H1 (cell line): Measurements from ENCODE around the gene PAQR9. TPM values are rescaled to one million over a fixed set of nuclear protein-coding genes. Genes with fewer than 3 reads are reported as not detected.
A peak's percentile ranks its signal among the peaks of the same experiment; 100 is the strongest.

Experiments used
- CTCF ChIA-PET: fragments of 300-600 bp; sonication (Branson Sonifier 250); formaldehyde crosslinking; loops from one replicate; lab custom pipeline; 2021; ENCODE audit not compliant: partially characterized antibody; lab: Charles Lee
- POLR2A ChIA-PET: fragments of 300-600 bp; sonication (Branson Sonifier 250); formaldehyde crosslinking; loops from one replicate; lab custom pipeline; 2021; ENCODE audit warnings: inconsistent platforms; ENCODE audit not compliant: partially characterized antibody; lab: Charles Lee
- DNase-seq, 2 experiments: peaks; one replicate each; pipeline versions ENCODE4 v3.0.0 to v3.0.0-alpha.2; 2010 to 2022; ENCODE audit warnings: low spot score in 2 of 2, low read depth in 1 of 2, mixed read lengths in 1 of 2
- FAIRE-seq: peaks from 2 replicates; lab custom pipeline; 2011; peaks lifted over from hg19 to GRCh38; lab: Jason Lieb, UNC
- H2AFZ ChIP-seq: 2 replicates; pipeline ENCODE4 v1.8.1; 2012; ENCODE audit warnings: low read length, inconsistent platforms
- H2AK5ac ChIP-seq: 2 replicates; pipeline ENCODE4 v1.6.1; 2013; ENCODE audit warnings: low read depth, low read length
- H2BK120ac ChIP-seq: replicated peaks from 2 replicates; pipeline ENCODE3; 2013; ENCODE audit warnings: low read depth, low read length, inconsistent platforms
- H2BK12ac ChIP-seq: 2 replicates; pipeline ENCODE4 v1.6.1; 2013; ENCODE audit warnings: low read depth, low read length
- H2BK15ac ChIP-seq: 2 replicates; pipeline ENCODE4 v1.6.1; 2013; ENCODE audit warnings: low read length
- H2BK20ac ChIP-seq: 2 replicates; pipeline ENCODE4 v1.6.1; 2013; ENCODE audit warnings: low read length
- H2BK5ac ChIP-seq: 2 replicates; pipeline ENCODE4 v1.6.1; 2013; ENCODE audit warnings: low read depth, low read length
- H3K14ac ChIP-seq: 2 replicates; pipeline ENCODE4 v1.6.1; 2013; ENCODE audit warnings: inconsistent platforms; ENCODE audit not compliant: insufficient read length
- H3K18ac ChIP-seq: 2 replicates; pipeline ENCODE4 v1.6.1; 2013; ENCODE audit warnings: low read length; ENCODE audit errors: extremely low read depth
- H3K23ac ChIP-seq: 2 replicates; pipeline ENCODE4 v1.6.1; 2013; ENCODE audit warnings: inconsistent platforms; ENCODE audit not compliant: insufficient read length
- H3K23me2 ChIP-seq: 2 replicates; pipeline ENCODE4 v1.6.1; 2013; ENCODE audit warnings: low read depth, low read length
- H3K27ac ChIP-seq: 2 replicates; pipeline ENCODE4 v1.6.1; 2011; ENCODE audit warnings: low read depth, low read length, inconsistent platforms
- H3K27me3 ChIP-seq, 4 experiments: replicated peaks in 1 of 4; 1 replicate in 1 of 4; 2 replicates in 3 of 4; pipeline versions ENCODE4 v1.6.1 to v1.8.1; 2011 to 2013; ENCODE audit warnings: low read length in 3 of 4, mild to moderate bottlenecking in 3 of 4, inconsistent platforms in 2 of 4, mixed read lengths in 2 of 4, moderate library complexity in 1 of 4; ENCODE audit not compliant: control insufficient read depth in 3 of 4, insufficient read depth in 3 of 4; ENCODE audit errors: extremely low read depth in 1 of 4
- H3K36me3 ChIP-seq, 4 experiments: 2 replicates each; pipeline versions ENCODE4 v1.6.1 to v1.8.1; 2011 to 2013; ENCODE audit warnings: mild to moderate bottlenecking in 4 of 4, low read length in 3 of 4, moderate library complexity in 2 of 4, control low read depth in 1 of 4, inconsistent platforms in 1 of 4; ENCODE audit not compliant: insufficient read depth in 4 of 4, control insufficient read depth in 2 of 4
- H3K4ac ChIP-seq: replicated peaks from 2 replicates; pipeline ENCODE3; 2013; ENCODE audit warnings: low read length, low read depth, mixed read lengths, inconsistent platforms; ENCODE audit not compliant: insufficient read length
- H3K4me1 ChIP-seq, 4 experiments: replicated peaks in 1 of 4; 1 replicate in 1 of 4; 2 replicates in 3 of 4; pipeline versions ENCODE4 v1.6.1 to v1.8.1; 2011 to 2013; ENCODE audit warnings: low read length in 3 of 4, inconsistent platforms in 2 of 4, mixed read lengths in 1 of 4; ENCODE audit not compliant: insufficient read depth in 4 of 4, control insufficient read depth in 3 of 4
- H3K4me2 ChIP-seq, 2 experiments: 2 replicates each; pipeline versions ENCODE4 v1.6.1 to v1.8.1; 2011 to 2013; ENCODE audit warnings: low read depth in 2 of 2, low read length in 2 of 2, control low read depth in 1 of 2, inconsistent platforms in 1 of 2, mild to moderate bottlenecking in 1 of 2; ENCODE audit not compliant: insufficient read depth in 1 of 2
- H3K4me3 ChIP-seq, 4 experiments: fragments of 200-600, 300-600 bp in 1 of 4; sonication (generic), shearing (Covaris generic), sonication (Bioruptor Twin) in 1 of 4; 2 replicates each; pipeline versions ENCODE4 v1.5.1 to v1.8.1; 2011 to 2016; ENCODE audit warnings: low read length in 4 of 4, low read depth in 3 of 4, control low read depth in 2 of 4, inconsistent platforms in 2 of 4, mild to moderate bottlenecking in 2 of 4, mixed read lengths in 1 of 4, moderate library complexity in 1 of 4; ENCODE audit not compliant: insufficient read depth in 2 of 4; ENCODE audit errors: extremely low read depth in 1 of 4
- H3K56ac ChIP-seq: replicated peaks from 2 replicates; pipeline ENCODE3; 2013; ENCODE audit warnings: low read depth, mild to moderate bottlenecking, mixed read lengths, low read length, inconsistent platforms; ENCODE audit not compliant: insufficient read length
- H3K79me1 ChIP-seq: 2 replicates; pipeline ENCODE4 v1.6.1; 2013; ENCODE audit warnings: low read depth, low read length, control low read depth
- H3K79me2 ChIP-seq, 2 experiments: 2 replicates each; pipeline versions ENCODE4 v1.6.1 to v1.8.1; 2012 to 2013; ENCODE audit warnings: low read length in 2 of 2, mild to moderate bottlenecking in 2 of 2, inconsistent platforms in 1 of 2; ENCODE audit not compliant: insufficient read depth in 2 of 2, control insufficient read depth in 1 of 2
- H3K9ac ChIP-seq, 4 experiments: replicated peaks in 1 of 4; 1 replicate in 1 of 4; 2 replicates in 3 of 4; pipeline versions ENCODE4 v1.6.1 to v1.8.1; 2011 to 2013; ENCODE audit warnings: low read depth in 3 of 4, low read length in 3 of 4, control low read depth in 2 of 4, mild to moderate bottlenecking in 2 of 4, moderate library complexity in 2 of 4, inconsistent platforms in 1 of 4; ENCODE audit errors: extremely low read depth in 1 of 4
- H3K9me3 ChIP-seq, 2 experiments: 2 replicates each; pipeline versions ENCODE4 v1.6.1 to v1.8.1; 2012 to 2013; ENCODE audit warnings: mild to moderate bottlenecking in 2 of 2, moderate library complexity in 2 of 2, control low read depth in 1 of 2, inconsistent platforms in 1 of 2, low read depth in 1 of 2, low read length in 1 of 2, mixed read lengths in 1 of 2; ENCODE audit not compliant: insufficient read depth in 2 of 2
- H4K20me1 ChIP-seq, 2 experiments: replicated peaks in 1 of 2; 2 replicates each; pipeline versions ENCODE3 to v1.8.1; 2011 to 2013; ENCODE audit warnings: inconsistent platforms in 2 of 2, low read length in 2 of 2, mild to moderate bottlenecking in 1 of 2; ENCODE audit not compliant: insufficient read depth in 2 of 2, control insufficient read depth in 1 of 2
- H4K5ac ChIP-seq: 2 replicates; pipeline ENCODE4 v1.6.1; 2013; ENCODE audit warnings: low read length, low read depth, mixed read lengths, inconsistent platforms; ENCODE audit not compliant: insufficient read length
- H4K8ac ChIP-seq: 2 replicates; pipeline ENCODE4 v1.8.0; 2013; ENCODE audit warnings: mild to moderate bottlenecking, moderate library complexity, low read length, inconsistent platforms; ENCODE audit not compliant: insufficient read depth; ENCODE audit errors: extremely low read depth
- H4K91ac ChIP-seq: replicated peaks from 2 replicates; pipeline ENCODE3; 2013; ENCODE audit warnings: low read length, mixed read lengths, inconsistent platforms; ENCODE audit not compliant: insufficient read length
- ATF2 ChIP-seq: IDR thresholded peaks from 2 replicates; pipeline ENCODE4 v1.6.1; 2012; ENCODE audit warnings: low read length, inconsistent platforms
- BRCA1 ChIP-seq: IDR thresholded peaks from 2 replicates; pipeline ENCODE4 v1.6.1; 2012; ENCODE audit warnings: low read depth, low read length, improper control_type of control experiment
- CBX5 ChIP-seq: fragments of 300-800, 300-1000 bp; sonication (generic); IDR thresholded peaks from 2 replicates; pipeline ENCODE4 v1.7.1; 2016; ENCODE audit warnings: antibody characterized with exemption, low read length, low read depth
- JUN ChIP-seq: IDR thresholded peaks from 2 replicates; pipeline ENCODE4 v1.6.1; 2011; ENCODE audit warnings: low read depth, mild to moderate bottlenecking, improper control_type of control experiment, low read length
- NANOG ChIP-seq: IDR thresholded peaks from 2 replicates; pipeline ENCODE4 v1.6.1; 2011; ENCODE audit warnings: low read length, low read depth, mild to moderate bottlenecking, inconsistent platforms; ENCODE audit not compliant: insufficient read depth, poor library complexity, severe bottlenecking
- SIX5 ChIP-seq: IDR thresholded peaks from 2 replicates; pipeline ENCODE4 v1.6.1; 2011; ENCODE audit warnings: mild to moderate bottlenecking, low read depth, low read length
- TAF7 ChIP-seq: optimal IDR thresholded peaks from 2 replicates; pipeline ENCODE3; 2011; ENCODE audit warnings: low read depth, mild to moderate bottlenecking, inconsistent platforms, low read length, moderate library complexity, borderline replicate concordance
- TCF12 ChIP-seq: IDR thresholded peaks from 2 replicates; pipeline ENCODE4 v1.6.1; 2011; ENCODE audit warnings: low read depth, mild to moderate bottlenecking, low read length
- TEAD4 ChIP-seq: IDR thresholded peaks from 2 replicates; pipeline ENCODE4 v1.6.1; 2012; ENCODE audit warnings: low read depth, low read length, inconsistent platforms, mixed read lengths
- WGBS, 2 experiments: shearing (Covaris generic) in 1 of 2; methylation state at CpG; one replicate each; pipeline versions ENCODE4 v1.1.6 to v1.1.7; 2013 to 2015; ENCODE audit warnings: low lambda C conversion rate in 2 of 2, mixed read lengths in 2 of 2, inconsistent platforms in 1 of 2, low coverage in 1 of 2, missing lambda C conversion rate in 1 of 2; ENCODE audit not compliant: insufficient replicate concordance in 2 of 2, insufficient coverage in 1 of 2, insufficient read length in 1 of 2; ENCODE audit errors: extremely low coverage in 1 of 2, missing lambda C conversion rate in 1 of 2; 5-methylcytosine and 5-hydroxymethylcytosine counted together
- polyA plus RNA-seq, 7 experiments: library from polyadenylated mRNA; depleted of rRNA in 3 of 7; stranded (reverse) in 5 of 7; unstranded in 2 of 7; fragments of >200 nt in 5 of 7; fragments of 200-250 nt in 2 of 7; gene quantifications; 1 replicate in 5 of 7; 2 replicates in 1 of 7; 4 replicates in 1 of 7; pipeline versions ENCODE4 v1.2.1 to v1.2.3, GENCODE V29; 2011 to 2013; ENCODE audit warnings: missing spikeins in 2 of 7, mixed read lengths in 2 of 7
- total RNA-seq: library from RNA; stranded (reverse); fragmentation: NEBNext Ultra II Directional; extraction: Animal tissue kit (Norgen Biotek cat#: 25700); gene quantifications from 2 replicates; pipeline ENCODE4 v1.2.1, GENCODE V29; 2021
- TF ChIP-seq, protein P1 (sequence below): IDR thresholded peaks from 2 replicates; pipeline ENCODE4 v1.6.1; 2012; ENCODE audit warnings: inconsistent platforms

The PAQR9 gene
- total and polyA plus RNA-seq, 2 of the 8 experiments (the other 6 are each of a cell fraction or from before 2014, with no cell fraction given), result 2.6 to 5.2 TPM

GRCh38 chr3:142929109-142929508, 34.4 kb downstream of the PAQR9 start:
- Histone ChIP-seq H3K79me1 (no peaks in the 10 kb centered on the region), H3K18ac (no peak overlapping the region), H3K4me2 (no peak overlapping the region), H3K23me2 (no peaks in the 10 kb centered on the region), H4K91ac (no peak overlapping the region), H2AK5ac (no peak overlapping the region), H2BK12ac (no peak overlapping the region), H2BK120ac (no peak overlapping the region), H2AFZ (no peak overlapping the region), H2BK5ac (no peak overlapping the region), H3K56ac (no peak overlapping the region), H3K23ac (no peak overlapping the region), H4K8ac (no peak overlapping the region), H3K9ac (no peak overlapping the region), H2BK20ac (no peak overlapping the region), H4K5ac (no peak overlapping the region), H2BK15ac (no peak overlapping the region), H3K79me2 (no peaks in the 10 kb centered on the region), H4K20me1 (no peaks in the 10 kb centered on the region), H3K27ac (no peak overlapping the region), H3K36me3 (no peaks in the 10 kb centered on the region), H3K4me3 (no peak overlapping the region), H3K4me1 (no peaks in the 10 kb centered on the region), H3K4ac (no peak overlapping the region), H3K27me3 (no peaks in the 10 kb centered on the region), H3K9me3 (no peaks in the 10 kb centered on the region), H3K14ac (no peak overlapping the region)
- 35% methylated on average over 3 of the region's 3 CpGs; no CpG with 5 or more reads in 1 of the 2 experiments for WGBS, 2 experiments
- peak in 1 of 2 experiments; percentile 70 for DNase-seq
- ChIA-PET POLR2A (no interaction called here), CTCF (interaction anchor here (0.6 to 6.7 kb wide), 12 partner anchors 11 to 100 kb away, joined by 3 to 51 read pairs (median 6); no protein-coding TSS in a partner anchor)
- FAIRE-seq, result peak; percentile 94
- TF ChIP-seq, protein P1, sequence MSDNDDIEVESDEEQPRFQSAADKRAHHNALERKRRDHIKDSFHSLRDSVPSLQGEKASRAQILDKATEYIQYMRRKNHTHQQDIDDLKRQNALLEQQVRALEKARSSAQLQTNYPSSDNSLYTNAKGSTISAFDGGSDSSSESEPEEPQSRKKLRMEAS, result 0 out of 2 replicates have a peak, but pooled peaks have one; percentile 14
- TF ChIP-seq TAF7, result no peak
- no peak for TF ChIP-seq TCF12
- no peak for TF ChIP-seq SIX5
- TF ChIP-seq CBX5, result no peak
- no peak for TF ChIP-seq JUN
- TF ChIP-seq NANOG, result no peak
- TF ChIP-seq TEAD4, result no peak
- no peak for TF ChIP-seq BRCA1
- TF ChIP-seq ATF2, result no peak
